HG03045 (cell line): ENCODE measurements around the gene LRSAM1.

Source experiments
- ATAC-seq: cut with Tn5 transposase; IDR thresholded peaks from one replicate; pipeline ENCODE4 v1.9.1; 2021; ENCODE audit warnings: mild to moderate bottlenecking, moderate library complexity; ENCODE audit not compliant: unreplicated experiment

Gene LRSAM1

GRCh38 chr9:127494304-127494702 lies 43.0 kb downstream of the LRSAM1 start:
- ATAC-seq = no peak

- no peak for ATAC-seq
Observed at GRCh38 chr9:127495884-127496555, 44.7 kb downstream of the LRSAM1 start.

DNA sequence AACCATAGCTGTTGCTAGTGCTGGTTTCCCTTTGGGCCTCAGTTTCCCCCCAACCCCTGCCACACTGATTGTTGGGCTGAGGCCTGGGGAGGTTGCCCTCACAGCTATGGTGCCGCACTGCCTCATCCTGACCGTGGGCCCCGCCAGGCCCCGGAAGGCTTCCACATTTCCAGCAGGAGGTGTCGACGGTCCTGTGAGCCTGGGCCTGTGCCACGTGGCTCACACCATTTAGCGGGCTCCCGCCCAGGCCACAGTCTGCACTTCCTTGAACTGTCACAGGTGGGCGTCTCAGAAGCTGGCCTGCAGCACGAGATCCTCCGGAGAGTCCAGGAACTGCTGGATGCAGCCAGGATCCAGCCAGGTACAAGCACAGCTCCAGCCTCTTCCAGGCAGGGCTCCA lies 45.7 kb downstream of the LRSAM1 start:
- no peak for ATAC-seq

DNA sequence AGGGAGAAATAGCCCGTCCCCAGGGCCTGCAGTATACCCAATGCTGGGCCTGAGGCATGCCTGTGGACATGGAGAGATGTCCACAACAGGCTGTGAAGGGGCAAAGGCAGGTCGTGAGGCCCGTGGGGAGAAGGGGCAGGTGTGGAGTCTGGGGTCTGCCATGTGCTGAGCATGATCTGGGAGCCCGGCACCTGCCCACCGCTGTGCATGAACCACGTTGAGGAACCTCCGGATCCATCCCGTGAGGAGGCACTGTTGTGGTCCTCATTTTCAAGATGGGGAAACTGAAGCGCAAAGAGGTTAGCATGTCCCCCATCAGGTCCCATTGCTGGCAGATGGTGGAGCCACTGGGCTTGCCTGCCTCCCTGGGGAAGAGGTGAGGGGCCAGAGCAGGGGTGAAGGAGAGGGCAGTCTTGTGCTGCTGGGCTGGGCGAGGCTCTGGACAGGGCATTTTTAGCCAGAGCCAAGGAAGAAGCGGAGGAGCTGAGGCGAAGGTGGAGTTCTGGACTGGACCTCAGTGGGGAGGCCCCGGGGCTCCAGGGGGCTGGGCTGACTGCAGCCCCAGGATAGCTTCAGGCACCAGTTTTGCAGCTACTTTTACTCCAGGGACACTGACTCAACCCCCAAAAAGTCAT lies 46.5 kb downstream of the LRSAM1 start:
- no peak for ATAC-seq

GRCh38 chr9:127498298-127498697 lies 47.0 kb downstream of the LRSAM1 start:
- no peak for ATAC-seq

DNA sequence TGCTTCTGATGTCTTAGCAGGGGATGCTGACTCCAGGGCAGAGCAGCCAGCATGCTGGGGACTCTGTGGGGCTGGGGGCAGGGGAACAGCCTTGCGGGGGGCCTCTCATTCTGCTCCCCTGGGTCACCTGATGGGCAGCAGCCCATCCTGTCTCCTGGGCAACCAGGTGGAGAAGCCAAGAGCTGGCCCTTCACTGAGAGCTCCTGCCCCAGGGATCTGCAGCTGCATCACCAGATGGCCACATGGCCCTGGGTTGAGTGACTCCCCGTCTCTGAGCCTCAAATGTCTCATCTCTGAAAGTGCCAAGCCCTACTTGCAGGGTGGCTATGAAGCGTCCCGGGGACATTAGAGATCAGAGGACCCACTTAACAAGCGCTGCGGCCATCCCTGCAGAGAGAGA lies 49.1 kb downstream of the LRSAM1 start:
- no peak for ATAC-seq

DNA sequence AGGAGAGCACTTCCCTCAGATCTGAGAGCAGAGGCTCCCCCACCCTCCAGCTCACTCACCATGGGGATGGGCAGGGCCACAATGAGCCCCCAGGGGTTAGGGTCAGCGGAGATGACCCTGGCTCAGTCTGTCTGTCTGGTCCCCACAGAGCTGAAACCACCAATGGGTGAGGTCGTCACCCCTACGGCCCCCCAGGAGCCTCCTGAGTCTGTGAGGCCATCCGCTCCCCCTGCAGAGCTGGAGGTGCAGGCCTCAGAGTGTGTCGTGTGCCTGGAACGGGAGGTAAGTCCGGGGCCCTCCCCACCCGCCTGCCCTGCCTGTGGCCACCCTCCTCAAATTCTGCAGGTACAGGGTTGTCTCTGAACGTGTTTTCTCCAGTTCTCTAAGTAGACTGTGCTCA lies 49.6 kb downstream of the LRSAM1 start:
- ATAC-seq = no peak

DNA sequence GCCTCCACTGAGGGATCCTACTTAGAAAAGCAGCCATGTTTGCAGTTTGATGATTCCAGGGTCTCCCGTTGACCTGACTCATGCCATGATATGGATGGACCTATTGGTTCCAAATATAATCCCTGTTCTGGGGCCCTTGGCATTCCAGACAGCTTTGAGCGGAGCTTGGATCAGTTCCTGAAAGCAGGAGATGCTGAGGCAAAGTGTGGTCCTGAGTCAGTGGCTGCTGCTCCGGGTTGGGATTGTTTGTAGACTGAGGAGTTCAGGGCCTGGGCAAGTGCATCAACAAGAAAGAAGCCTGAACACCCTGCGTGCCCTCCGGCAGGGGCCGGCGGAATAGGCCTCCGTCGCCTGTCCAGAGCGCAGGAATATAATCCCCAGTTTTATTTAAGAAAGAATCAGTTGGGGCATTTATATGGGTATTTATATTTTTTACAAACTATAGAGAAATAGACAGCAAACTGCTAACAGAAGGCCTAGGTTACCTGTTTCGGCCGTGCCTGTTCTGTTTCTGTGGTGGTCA lies 50.6 kb downstream of the LRSAM1 start:
- no peak for ATAC-seq

- no peak for ATAC-seq
Observed at GRCh38 chr9:127502706-127503378, 51.5 kb downstream of the LRSAM1 start.

- ATAC-seq = no peak
Observed at GRCh38 chr9:127503379-127503921, 52.1 kb downstream of the LRSAM1 start.

DNA sequence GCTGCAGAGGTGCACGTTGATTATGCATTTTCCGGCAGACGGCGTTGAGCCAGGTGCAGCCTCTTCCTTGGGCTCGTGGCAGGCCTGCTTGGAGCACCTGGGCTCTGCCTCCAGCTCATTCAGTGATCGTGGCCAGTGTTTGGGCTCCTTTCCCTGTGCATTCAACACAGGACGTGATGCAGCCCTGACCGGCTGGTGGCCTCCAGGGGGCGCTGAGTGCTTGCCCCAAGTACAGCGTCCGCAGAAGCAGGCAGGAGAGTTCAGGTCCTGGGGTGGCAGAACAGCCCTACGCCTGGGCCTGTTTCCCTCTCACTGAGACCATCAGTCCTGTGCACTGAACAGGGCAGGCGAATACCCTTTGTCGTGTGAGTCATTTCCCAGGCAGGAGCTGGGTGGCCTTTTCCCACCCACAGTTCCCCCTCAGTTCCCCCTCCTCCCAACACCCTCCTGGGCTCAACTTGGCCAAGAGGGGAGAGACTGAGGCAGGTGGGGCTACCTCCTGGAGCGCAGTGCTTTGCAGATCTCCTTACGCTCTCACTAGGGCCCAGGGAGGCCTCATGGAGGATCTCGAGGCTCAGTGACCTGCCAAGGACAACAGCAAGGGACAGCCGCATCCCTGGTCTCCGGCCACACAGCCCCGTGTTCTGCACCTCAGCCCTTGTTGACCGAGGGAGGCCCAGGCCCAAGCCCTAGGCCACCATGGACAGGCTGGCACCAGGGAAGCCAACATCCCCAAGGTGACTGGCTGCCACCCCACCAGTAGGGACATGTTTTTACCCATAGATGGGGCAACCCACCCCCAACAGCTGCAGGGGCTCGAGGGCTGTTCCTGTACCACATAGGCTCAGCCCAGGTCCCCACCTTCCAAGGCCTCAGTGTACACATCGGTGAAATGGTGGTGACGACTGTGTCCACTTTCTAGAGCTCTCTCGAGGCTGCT lies 52.9 kb downstream of the LRSAM1 start:
- ATAC-seq = no peak

DNA sequence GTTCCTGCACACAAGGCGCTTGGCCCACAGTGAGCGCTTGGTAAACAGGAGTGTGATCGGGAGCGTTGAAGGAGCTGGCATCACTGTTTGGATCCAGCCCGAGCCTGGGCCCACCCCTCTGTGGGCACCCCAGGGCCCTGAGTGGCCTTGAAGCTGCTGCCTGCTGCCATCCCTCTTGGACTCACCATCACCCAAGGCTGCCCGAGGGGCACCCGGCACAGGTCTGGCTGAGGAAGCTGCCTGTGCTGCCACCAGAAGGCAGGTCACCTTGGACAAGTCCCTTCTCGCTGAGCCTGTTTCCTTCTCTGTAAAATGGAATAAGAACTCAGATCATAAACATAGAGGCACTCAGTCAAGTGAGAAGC lies 53.6 kb downstream of the LRSAM1 start:
- ATAC-seq = no peak

DNA sequence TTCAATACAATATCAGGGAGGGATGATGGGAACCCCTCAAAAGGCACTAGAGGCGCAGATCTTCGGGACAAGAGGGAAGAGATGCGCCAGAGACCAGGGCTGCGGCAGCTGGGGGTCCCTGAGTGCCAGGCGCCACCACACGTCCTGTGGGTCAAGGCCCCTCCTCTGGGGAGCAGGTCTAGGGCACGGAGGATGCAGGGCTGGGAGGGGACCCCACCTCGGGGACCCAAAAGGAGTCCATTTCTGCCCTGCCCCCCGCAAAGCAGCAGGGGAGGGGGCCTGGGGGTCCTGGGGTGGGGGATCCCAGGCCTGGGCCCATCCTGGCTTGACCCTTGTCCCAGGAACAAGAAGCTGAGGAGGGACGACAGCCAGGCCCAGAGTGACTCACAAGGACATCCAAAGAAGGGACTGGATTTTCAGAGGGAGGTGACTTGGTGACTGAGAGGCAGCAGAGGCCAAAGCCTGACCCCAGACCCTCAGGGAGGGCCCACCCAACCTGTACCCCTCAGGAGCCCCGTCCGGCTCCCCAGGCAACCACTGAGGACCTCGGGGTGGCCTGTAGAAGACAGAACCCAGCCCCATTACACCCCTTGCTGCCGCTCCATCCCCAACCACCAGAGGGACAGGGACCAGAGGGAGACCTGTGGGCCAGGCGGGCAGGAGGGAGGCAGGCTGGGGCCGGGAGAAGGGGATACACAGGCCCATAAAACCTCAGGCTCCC lies 54.2 kb downstream of the LRSAM1 start:
- no peak for ATAC-seq

- no peak for ATAC-seq
Observed at GRCh38 chr9:127506117-127506813, 55.0 kb downstream of the LRSAM1 start.

DNA sequence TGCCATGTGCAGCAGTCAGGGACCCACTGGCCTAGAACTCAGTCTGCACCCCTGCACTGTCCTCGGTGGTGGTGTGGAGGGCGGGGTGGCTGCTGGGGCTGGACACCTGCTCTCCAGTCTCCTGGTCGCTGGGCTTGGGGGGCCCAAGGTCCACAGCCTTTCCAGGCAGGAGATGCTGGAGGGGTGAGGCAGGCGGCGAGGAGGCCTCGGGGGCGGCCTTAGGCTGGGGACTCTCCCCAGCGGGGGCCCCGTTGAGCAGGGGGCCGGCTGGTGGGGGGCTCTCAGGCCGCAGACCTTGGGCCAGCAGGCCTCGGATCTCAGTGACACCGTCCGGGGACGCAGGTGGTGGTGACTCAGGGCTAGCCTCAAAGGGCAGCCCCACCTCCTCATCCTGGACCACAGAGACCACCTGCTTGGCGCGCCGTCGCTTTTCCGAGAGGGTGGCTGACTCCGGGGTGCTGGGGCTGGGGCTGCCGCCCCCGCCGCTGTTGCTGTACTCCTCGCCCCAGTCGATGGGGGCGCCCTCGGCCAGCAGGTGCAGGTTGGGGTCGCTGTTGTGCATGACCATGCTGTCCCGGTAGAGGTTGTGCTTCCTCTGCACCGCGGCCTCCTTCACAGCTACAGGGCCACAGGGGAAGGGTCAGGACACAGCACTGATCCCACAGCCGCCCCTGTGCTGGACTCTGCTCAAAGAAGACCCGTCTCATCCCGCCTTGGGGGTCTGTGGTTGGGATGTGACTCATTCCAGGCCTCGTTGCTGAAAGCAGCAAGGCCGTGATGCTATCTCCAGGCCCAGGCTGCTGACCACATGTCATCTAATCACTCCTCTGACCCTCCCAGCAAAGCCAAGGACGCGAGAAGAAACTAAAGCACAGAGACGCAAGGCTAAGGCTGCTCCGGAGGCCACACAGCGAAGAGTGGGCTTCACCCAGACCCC lies 55.8 kb downstream of the LRSAM1 start:
- no peak for ATAC-seq

GRCh38 chr9:127507751-127508648 lies 56.7 kb downstream of the LRSAM1 start:
- ATAC-seq = no peak

DNA sequence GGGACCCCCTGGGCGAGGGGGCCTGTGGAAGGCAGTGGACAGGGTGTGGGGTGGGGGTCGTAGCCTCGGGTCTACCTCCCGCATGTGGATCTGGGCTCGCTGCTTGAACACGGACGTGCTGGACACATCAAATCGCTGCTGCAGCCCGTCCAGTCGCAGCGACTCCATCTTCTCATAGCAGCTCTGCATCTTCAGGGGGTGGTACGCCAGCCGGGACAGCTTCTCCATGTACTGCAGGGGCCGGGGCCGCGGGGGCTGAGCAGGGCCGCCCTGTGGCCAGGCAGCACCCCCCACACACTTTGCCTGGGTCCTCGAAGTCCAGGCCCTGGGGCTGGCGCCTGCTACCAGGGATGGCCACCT lies 57.6 kb downstream of the LRSAM1 start:
- ATAC-seq = no peak
